ENCODE data around the gene B9D1. TPM values are rescaled to one million over a fixed set of nuclear protein-coding genes. Genes with fewer than 3 reads are reported as not detected.

B9D1 gene
- total and polyA plus RNA-seq, 2 donors from 2014 or later = 32.1 to 67.5 TPM

DNA sequence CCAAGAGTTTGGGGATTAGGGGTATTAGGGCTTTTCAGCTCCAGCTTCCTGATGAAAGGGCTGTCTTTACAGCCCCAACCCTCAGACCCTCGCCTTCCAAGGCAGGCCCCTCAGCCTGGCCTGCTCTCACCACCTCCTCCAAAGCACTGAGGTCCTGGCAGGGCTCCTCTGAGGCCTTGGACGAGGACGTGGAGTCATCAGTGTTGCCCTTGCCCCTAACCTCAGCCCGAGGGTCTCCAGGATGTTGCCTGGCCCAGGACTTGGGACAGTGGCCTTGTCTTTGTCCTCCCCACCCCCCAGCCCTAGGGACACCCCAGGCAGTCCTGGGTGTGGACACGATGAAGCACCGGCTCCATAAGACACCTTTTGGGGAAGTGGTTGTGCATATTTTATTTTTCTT, 28.2 kb downstream of the B9D1 start:
- intact Hi-C loops (cut with DNase I) = no loop called here
- Histone ChIP-seq H3K27ac (ENCODE audit: low read depth in 2 of 2, low read length in 2 of 2) (no peak overlapping the region), H3K36me3 (ENCODE audit: control insufficient read depth in 2 of 3, insufficient read depth in 3 of 3, low read length in 3 of 3) (peaks cover 0 to under 1% (median 0%) of the 10 kb centered on the region in 3 donors), H3K4me1 (ENCODE audit: control insufficient read depth in 2 of 3, insufficient read depth in 2 of 3, low read depth in 1 of 3, low read length in 3 of 3) (peaks cover 0 to 12% (median 6%) of the 10 kb centered on the region in 3 donors), H3K9ac (ENCODE audit: low read length in 3 of 3) (no peak overlapping the region), H3K4me3 (ENCODE audit: low read length in 3 of 3) (no peak overlapping the region), H3K9me3 (ENCODE audit: control insufficient read depth in 2 of 3, insufficient read depth in 1 of 3, low read length in 3 of 3) (no peaks in the 10 kb centered on the region), H3K27me3 (ENCODE audit: control insufficient read depth, insufficient read depth, low read length) (no peaks in the 10 kb centered on the region)
- FAIRE-seq (no peak), DNase-seq (peak in 1 of 5 donors; percentile 26)
- TF ChIP-seq, protein P1, sequence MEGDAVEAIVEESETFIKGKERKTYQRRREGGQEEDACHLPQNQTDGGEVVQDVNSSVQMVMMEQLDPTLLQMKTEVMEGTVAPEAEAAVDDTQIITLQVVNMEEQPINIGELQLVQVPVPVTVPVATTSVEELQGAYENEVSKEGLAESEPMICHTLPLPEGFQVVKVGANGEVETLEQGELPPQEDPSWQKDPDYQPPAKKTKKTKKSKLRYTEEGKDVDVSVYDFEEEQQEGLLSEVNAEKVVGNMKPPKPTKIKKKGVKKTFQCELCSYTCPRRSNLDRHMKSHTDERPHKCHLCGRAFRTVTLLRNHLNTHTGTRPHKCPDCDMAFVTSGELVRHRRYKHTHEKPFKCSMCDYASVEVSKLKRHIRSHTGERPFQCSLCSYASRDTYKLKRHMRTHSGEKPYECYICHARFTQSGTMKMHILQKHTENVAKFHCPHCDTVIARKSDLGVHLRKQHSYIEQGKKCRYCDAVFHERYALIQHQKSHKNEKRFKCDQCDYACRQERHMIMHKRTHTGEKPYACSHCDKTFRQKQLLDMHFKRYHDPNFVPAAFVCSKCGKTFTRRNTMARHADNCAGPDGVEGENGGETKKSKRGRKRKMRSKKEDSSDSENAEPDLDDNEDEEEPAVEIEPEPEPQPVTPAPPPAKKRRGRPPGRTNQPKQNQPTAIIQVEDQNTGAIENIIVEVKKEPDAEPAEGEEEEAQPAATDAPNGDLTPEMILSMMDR (IDR thresholded peaks at IDR 0.05; ENCODE audit: borderline replicate concordance, extremely low read depth, insufficient read depth) = no peak

DNA sequence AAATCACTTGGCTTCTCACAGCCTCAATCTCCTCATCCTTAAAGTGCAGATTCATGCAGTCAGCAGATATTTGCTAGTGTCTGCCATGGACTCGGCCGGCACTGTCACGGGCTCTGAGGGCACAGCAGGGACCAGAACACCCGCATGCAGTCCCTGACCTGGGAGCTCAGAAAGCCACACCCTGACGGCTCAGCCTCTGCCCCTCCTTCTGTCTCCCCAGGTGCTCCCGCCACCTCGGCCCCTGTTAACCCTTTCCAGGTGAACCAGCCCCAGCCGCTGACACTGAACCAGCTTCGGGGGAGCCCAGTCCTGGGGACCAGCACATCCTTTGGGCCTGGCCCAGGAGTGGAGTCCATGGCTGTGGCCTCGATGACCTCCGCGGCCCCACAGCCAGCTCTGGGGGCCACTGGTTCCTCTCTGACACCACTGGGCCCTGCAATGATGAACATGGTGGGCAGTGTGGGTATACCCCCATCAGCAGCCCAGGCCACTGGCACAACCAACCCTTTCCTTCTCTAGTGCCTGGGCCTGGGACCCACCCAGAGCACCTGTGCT, 28.7 kb downstream of the B9D1 start:
- DNase-seq = peak in 1 of 5 donors; percentile 34
- Histone ChIP-seq H3K9ac (ENCODE audit: low read length in 3 of 3) (no peak overlapping the region), H3K27me3 (ENCODE audit: control insufficient read depth, insufficient read depth, low read length) (no peaks in the 10 kb centered on the region), H3K4me3 (ENCODE audit: low read length in 3 of 3) (no peak overlapping the region), H3K9me3 (ENCODE audit: control insufficient read depth in 2 of 3, insufficient read depth in 1 of 3, low read length in 3 of 3) (no peaks in the 10 kb centered on the region), H3K27ac (ENCODE audit: low read depth in 2 of 2, low read length in 2 of 2) (no peak overlapping the region), H3K4me1 (ENCODE audit: control insufficient read depth in 2 of 3, insufficient read depth in 2 of 3, low read depth in 1 of 3, low read length in 3 of 3) (peaks cover 0 to 12% (median 6%) of the 10 kb centered on the region in 3 donors), H3K36me3 (ENCODE audit: control insufficient read depth in 2 of 3, insufficient read depth in 3 of 3, low read length in 3 of 3) (peaks cover 0 to 4% (median 0%) of the 10 kb centered on the region in 3 donors)
- TF ChIP-seq, protein P1 (IDR thresholded peaks at IDR 0.05; ENCODE audit: borderline replicate concordance, extremely low read depth, insufficient read depth) = no peak
- FAIRE-seq = no peak
- intact Hi-C loops (cut with DNase I) = no loop called here

DNA sequence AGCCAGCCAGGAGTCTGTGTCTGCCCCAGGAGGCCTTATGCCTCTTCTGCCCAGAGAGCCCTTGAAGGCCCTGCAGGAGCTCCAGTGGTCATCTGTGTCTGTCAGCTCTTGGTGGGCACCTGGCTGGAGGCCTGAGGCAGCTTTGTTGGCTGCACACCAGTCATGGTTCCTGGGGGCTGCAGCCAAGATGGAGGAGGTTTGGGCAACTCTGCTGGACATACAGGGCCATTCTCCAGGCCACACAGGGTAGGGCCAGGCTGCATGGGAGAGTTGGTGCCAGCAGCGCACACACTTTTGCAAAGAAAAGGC, 29.4 kb downstream of the B9D1 start:
- no peak for FAIRE-seq
- Histone ChIP-seq H3K9ac (ENCODE audit: low read length in 3 of 3) (no peak overlapping the region), H3K27me3 (ENCODE audit: control insufficient read depth, insufficient read depth, low read length) (no peaks in the 10 kb centered on the region), H3K27ac (ENCODE audit: low read depth in 2 of 2, low read length in 2 of 2) (no peak overlapping the region), H3K4me3 (ENCODE audit: low read length in 3 of 3) (no peak overlapping the region), H3K36me3 (ENCODE audit: control insufficient read depth in 2 of 3, insufficient read depth in 3 of 3, low read length in 3 of 3) (peaks cover 0 to 4% (median 0%) of the 10 kb centered on the region in 3 donors), H3K9me3 (ENCODE audit: control insufficient read depth in 2 of 3, insufficient read depth in 1 of 3, low read length in 3 of 3) (no peaks in the 10 kb centered on the region), H3K4me1 (ENCODE audit: control insufficient read depth in 2 of 3, insufficient read depth in 2 of 3, low read depth in 1 of 3, low read length in 3 of 3) (peaks cover 0 to 12% (median 2%) of the 10 kb centered on the region in 3 donors)
- intact Hi-C loops (cut with DNase I) = no loop called here
- no peak for DNase-seq
- TF ChIP-seq, protein P1 (IDR thresholded peaks at IDR 0.05; ENCODE audit: borderline replicate concordance, extremely low read depth, insufficient read depth) = no peak
